GM12875 (cell line): Measurements from ENCODE around the gene C2orf15.
"Not testable (repeated sequence)": the region's sequence is repeated elsewhere in the genome, so short reads cannot be mapped to it uniquely, and the experiment has no call there.

Experiments used
- H3K4me3 ChIP-seq: one replicate; pipeline ENCODE4 v1.5.1; 2011; ENCODE audit warnings: low read depth, low read length, control low read depth
- CTCF ChIP-seq: IDR thresholded peaks from 2 replicates; pipeline ENCODE4 v1.5.1; 2011; ENCODE audit warnings: low read depth, mild to moderate bottlenecking, control low read depth, inconsistent platforms, low read length, moderate library complexity, borderline replicate concordance; ENCODE audit not compliant: insufficient read depth

C2orf15 gene

GRCh38 chr2:99183025-99183424, 41.5 kb downstream of the C2orf15 start:
- TF ChIP-seq CTCF = no peak
- no peak overlapping the region for H3K4me3 ChIP-seq

GRCh38 chr2:99184811-99185210, 43.3 kb downstream of the C2orf15 start:
- TF ChIP-seq CTCF = no peak
- H3K4me3 ChIP-seq = no peak overlapping the region

GRCh38 chr2:99187011-99187410, 45.5 kb downstream of the C2orf15 start:
- TF ChIP-seq CTCF = no peak
- H3K4me3 ChIP-seq = no peak overlapping the region

GRCh38 chr2:99188357-99188756, 46.9 kb downstream of the C2orf15 start:
- no peak overlapping the region for H3K4me3 ChIP-seq
- TF ChIP-seq CTCF = no peak

- H3K4me3 ChIP-seq = no peak overlapping the region
Observed at GRCh38 chr2:99190548-99190947, 49.0 kb downstream of the C2orf15 start.

GRCh38 chr2:99192364-99192763, 50.9 kb downstream of the C2orf15 start:
- not testable (repeated sequence) for H3K4me3 ChIP-seq

More at GRCh38 chr2:99190548-99190947, 49.0 kb downstream of the C2orf15 start:
- peak; percentile 7; the same call in 1 of the 2 replicates for TF ChIP-seq CTCF

- no peak for TF ChIP-seq CTCF
- no peak overlapping the region for H3K4me3 ChIP-seq
Observed at GRCh38 chr2:99198103-99198841, 56.8 kb downstream of the C2orf15 start.
